ENCODE measurements around the gene STX10.
"Not testable (repeated sequence)": the region's sequence is repeated elsewhere in the genome, so short reads cannot be mapped to it uniquely, and the experiment has no call there.

STX10 gene

GRCh38 chr19:13150187-13150930, at the start of gene STX10, which contains the start of gene IER2:
Gene STX10, minus strand, starts transcription at chr19:13150375. Its CDS starts 202 bp downstream, at chr19:13150173.
Gene IER2, plus strand, starts transcription at chr19:13150411. Its CDS starts 2,776 bp downstream, at chr19:13153187.
- Mint-ChIP-seq H3K36me3 (peaks cover 77% of the 10 kb centered on the region), H3K9me3 (no peaks in the 10 kb centered on the region), H3K27ac (peak within 1 kb of the TSS; percentile 100), H3K4me1 (peaks cover 38% of the 10 kb centered on the region), H3K4me3 (peak within 1 kb of the TSS; percentile 98)
- DNase-seq (ENCODE audit: low spot score in 2 of 2) (peak; percentile 76 to 95), ATAC-seq (peak; percentile 66)

DNA sequence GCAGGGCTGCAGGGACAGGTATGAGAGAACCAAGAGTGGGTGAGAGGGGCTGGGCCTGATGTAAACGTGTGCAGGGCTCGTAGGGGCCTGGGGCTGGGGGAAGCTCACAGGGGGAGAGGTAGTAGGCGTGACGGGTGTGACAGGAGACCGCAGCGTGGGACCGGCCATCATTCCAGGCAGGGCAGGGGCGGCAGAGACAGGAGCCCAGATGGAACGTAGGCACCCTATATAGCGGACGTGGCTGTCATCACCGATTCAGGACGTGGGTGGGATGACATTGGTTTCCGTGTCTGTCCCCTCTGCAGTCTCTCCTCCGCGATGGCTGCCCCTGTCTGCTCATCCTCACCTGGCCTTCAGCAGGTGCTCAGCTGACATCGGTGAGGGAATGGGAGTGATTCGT, 48.5 kb upstream of the STX10 start:
- H3K27ac Mint-ChIP-seq, result no peak overlapping the region
- no peak overlapping the region for H3K4me3 Mint-ChIP-seq
- H3K9me3 Mint-ChIP-seq, result no peaks in the 10 kb centered on the region
- no peak for ATAC-seq
- no peak for DNase-seq (ENCODE audit: low spot score in 2 of 2)
- H3K36me3 Mint-ChIP-seq, result no peaks in the 10 kb centered on the region
- peaks cover 9% of the 10 kb centered on the region for H3K4me1 Mint-ChIP-seq

DNA sequence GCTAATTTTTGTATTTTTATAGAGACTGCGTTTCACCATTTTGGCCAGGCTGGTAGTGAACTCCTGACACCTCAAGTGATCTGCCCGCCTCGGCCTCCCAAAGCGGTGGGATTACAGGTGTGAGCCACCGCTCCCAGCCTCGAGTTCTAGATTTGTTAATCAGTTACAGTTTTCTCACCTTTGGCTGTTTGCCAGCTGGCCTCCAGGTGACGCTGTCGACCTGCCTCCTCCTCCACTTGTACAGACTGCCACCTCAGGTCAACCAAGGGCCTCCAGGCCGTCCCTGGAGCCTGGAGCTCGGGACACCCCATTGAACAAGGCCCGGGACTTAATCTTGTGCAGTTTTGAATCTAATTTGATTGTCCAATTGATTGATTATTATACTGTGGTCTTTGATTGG, 45.5 kb upstream of the STX10 start:
- peak; percentile 67 for ATAC-seq

DNA sequence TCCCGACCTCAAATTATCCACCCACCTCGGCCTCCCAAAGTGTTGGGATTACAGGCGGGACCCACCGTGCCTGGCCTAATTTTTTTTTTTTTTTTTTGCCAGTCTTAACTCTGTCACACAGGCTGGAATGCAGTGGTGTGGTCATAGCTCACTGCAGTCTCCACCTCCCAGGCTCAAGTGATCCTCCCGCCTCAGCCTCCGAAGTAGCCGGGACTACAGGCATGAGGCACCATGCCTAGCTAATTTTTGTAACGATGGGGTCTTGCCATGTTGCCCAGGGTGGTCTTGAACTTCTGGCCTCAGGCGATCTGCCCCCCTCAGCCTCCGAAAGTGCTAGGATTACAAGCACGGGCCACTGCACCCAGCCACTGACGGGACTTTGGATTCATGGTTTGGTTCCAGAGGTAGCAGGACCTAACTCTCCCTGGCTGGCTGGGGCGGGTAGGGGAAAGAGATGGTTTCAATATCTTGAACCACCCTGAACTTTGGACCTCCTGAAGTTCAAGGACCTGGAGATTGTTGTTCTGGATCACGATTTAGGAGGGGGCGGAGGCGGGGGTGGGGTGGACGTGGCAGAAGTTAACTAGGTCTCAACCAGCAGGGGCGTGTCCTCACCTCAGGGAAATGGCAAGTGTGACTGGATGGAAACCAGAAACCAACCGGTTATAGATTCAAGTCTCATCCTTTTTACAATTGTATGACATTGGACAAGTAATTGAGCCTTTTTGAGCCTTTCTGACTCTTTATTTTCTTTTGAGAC, 40.8 kb upstream of the STX10 start:
- Mint-ChIP-seq H3K4me3 (peak overlapping the region; percentile 36), H3K9me3 (no peaks in the 10 kb centered on the region), H3K36me3 (no peaks in the 10 kb centered on the region), H3K27ac (peak overlapping the region; percentile 61), H3K4me1 (peaks cover 30% of the 10 kb centered on the region)
- ATAC-seq, result peak; percentile 71
- DNase-seq (ENCODE audit: low spot score in 2 of 2), result no peak

More for the DNA sequence above, 45.5 kb upstream of the STX10 start:
- Mint-ChIP-seq H3K9me3 (no peaks in the 10 kb centered on the region), H3K36me3 (no peaks in the 10 kb centered on the region), H3K27ac (no peak overlapping the region), H3K4me1 (peaks cover 21% of the 10 kb centered on the region), H3K4me3 (no peak overlapping the region)
- DNase-seq (ENCODE audit: low spot score in 2 of 2), result peak in 1 of 2 donors; percentile 68

- Mint-ChIP-seq H3K27ac (peak overlapping the region; percentile 29), H3K4me1 (peaks cover 29% of the 10 kb centered on the region), H3K9me3 (no peaks in the 10 kb centered on the region), H3K36me3 (no peaks in the 10 kb centered on the region), H3K4me3 (no peak overlapping the region)
- no peak for ATAC-seq
- DNase-seq (ENCODE audit: low spot score in 2 of 2), result no peak
Observed at GRCh38 chr19:13189600-13189999, 39.4 kb upstream of the STX10 start.

GRCh38 chr19:13187419-13187818, 37.2 kb upstream of the STX10 start:
- peak overlapping the region; percentile 72 for H3K27ac Mint-ChIP-seq
- no peak for DNase-seq (ENCODE audit: low spot score in 2 of 2)
- ATAC-seq, result no peak
- H3K9me3 Mint-ChIP-seq, result no peaks in the 10 kb centered on the region
- peaks cover 24% of the 10 kb centered on the region for H3K4me1 Mint-ChIP-seq
- H3K4me3 Mint-ChIP-seq, result no peak overlapping the region
- H3K36me3 Mint-ChIP-seq, result no peaks in the 10 kb centered on the region

DNA sequence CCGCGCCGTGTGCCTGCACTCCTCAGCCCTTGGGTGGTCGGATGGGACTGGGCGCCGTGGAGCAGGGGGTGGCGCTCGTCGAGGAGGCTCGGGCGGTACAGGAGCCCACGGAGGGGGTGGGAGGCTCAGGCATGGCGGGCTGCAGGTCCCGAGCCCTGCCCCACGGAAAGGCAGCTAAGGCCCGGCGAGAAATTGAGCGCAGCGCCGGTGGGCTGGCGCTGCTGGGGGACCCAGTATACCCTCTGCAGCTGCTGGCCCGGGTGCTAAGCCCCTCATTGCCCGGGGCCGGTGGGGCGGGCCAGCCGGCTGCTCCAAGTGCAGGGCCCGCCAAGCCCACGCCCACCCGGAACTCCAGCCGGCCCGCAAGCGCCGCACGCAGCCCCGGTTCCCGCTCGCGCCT, 36.5 kb upstream of the STX10 start:
- not testable (repeated sequence) for H3K9me3 Mint-ChIP-seq; H3K27ac Mint-ChIP-seq; H3K4me3 Mint-ChIP-seq; DNase-seq (ENCODE audit: low spot score in 2 of 2); H3K36me3 Mint-ChIP-seq; ATAC-seq
- peaks cover 30% of the 10 kb centered on the region for H3K4me1 Mint-ChIP-seq

DNA sequence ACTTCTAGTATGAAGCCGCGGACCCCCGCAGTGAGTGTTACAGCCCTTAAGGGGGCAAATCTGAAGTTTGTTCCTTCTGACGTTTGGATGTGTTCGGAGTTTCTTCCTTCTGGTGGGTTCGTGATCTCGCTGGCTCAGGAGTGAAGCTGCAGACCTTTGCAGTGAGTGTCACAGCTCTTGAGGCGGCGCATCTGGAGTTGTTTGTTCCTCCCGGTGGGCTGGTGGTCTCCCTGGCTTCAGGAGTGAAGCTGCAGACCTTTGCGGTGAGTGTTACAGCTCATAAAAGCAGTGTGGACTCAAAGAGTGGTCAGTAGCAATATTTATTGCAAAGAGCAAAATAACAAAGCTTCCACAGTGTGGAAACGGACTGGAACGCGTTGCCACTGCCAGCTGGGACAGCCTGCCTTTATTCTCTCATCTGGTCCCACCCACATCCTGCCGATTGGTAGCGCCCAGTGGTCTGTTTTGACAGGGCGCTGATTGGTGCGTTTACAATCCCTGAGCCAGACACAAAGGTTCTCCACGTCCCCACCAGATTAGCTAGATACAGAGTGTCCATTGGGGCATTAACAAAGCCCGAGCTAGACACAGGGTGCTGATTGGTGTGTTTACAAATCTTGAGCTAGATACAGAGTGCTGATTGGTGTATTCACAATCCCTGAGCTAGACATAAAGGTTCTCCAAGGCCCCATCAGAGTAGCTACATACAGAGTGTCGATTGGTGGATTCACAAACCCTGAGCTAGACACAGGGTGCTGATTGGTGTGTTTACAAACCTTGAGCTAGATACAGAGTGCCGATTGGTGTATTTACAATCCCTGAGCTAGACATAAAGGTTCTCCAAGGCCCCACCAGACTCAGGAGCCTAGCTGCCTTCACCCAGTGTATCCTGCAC, 35.8 kb upstream of the STX10 start:
- not testable (repeated sequence) for H3K9me3 Mint-ChIP-seq; DNase-seq (ENCODE audit: low spot score in 2 of 2); H3K27ac Mint-ChIP-seq; H3K36me3 Mint-ChIP-seq; H3K4me3 Mint-ChIP-seq; ATAC-seq
- peaks cover 28% of the 10 kb centered on the region for H3K4me1 Mint-ChIP-seq

- ATAC-seq; H3K4me3 Mint-ChIP-seq; H3K9me3 Mint-ChIP-seq; H3K27ac Mint-ChIP-seq; H3K36me3 Mint-ChIP-seq; DNase-seq (ENCODE audit: low spot score in 2 of 2): not testable (repeated sequence)
- H3K4me1 Mint-ChIP-seq, result peaks cover 35% of the 10 kb centered on the region
Observed at GRCh38 chr19:13184926-13185325, 34.8 kb upstream of the STX10 start.

DNA sequence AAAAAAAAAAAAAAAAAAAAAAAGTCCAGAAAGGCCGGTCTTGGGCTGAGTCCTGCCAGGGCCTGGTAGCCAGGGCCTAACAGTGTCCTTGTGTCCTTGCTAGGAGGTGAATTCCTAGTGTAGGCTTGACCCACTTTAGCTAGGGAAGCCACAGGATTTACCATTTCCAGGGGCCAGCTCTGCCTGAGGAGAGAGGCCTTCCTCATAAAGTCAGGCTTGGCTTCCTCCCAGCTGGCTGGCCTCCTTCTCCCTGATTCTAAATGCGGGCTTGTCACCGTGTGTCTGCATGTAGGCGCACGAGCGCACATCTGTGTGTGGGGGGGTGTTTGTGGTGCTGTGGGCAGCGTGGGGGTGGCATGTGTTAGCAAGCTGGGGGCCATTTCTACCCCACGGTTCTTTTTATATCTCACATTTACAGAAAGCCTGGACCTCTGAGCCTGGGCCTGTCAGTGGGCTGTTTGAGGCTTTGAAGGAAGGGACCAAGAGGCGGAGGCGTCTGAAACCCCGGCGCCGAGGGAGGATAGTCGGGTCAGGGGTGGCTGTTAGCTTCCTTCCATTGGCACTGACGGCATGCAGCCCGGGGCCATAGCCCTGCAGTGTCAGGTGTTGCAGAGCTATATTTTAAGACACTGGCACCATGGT, 31.7 kb upstream of the STX10 start:
- DNase-seq (ENCODE audit: low spot score in 2 of 2), result peak; percentile 31 to 71
- peak; percentile 94 for ATAC-seq
- no peaks in the 10 kb centered on the region for H3K36me3 Mint-ChIP-seq
- H3K4me3 Mint-ChIP-seq, result peak overlapping the region; percentile 62
- peak overlapping the region; percentile 85 for H3K27ac Mint-ChIP-seq
- H3K9me3 Mint-ChIP-seq, result no peaks in the 10 kb centered on the region
- H3K4me1 Mint-ChIP-seq, result peaks cover 29% of the 10 kb centered on the region

DNA sequence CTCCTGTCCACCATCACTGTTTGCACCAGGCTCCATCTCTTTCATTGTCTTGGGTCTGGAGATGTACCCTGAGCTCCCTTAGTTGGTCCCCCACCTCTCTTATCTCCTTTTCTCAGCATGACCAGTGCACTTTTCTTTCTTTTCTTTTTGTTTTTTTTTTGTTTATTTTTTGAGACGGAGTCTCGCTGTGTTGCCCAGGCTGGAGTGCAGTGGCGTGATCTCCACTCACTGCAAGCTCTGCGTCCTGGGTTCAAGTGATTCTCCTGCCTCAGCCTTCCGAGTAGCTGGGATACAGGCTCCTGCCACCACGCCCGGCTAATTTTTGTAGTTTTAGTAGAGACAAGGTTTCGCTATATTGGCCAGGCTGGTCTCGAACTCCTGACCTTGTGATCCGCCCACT, 28.1 kb upstream of the STX10 start:
- ATAC-seq, result not testable (repeated sequence)

GRCh38 chr19:13177584-13177983, 27.4 kb upstream of the STX10 start:
- H3K36me3 Mint-ChIP-seq; H3K27ac Mint-ChIP-seq; DNase-seq (ENCODE audit: low spot score in 2 of 2); ATAC-seq; H3K9me3 Mint-ChIP-seq; H3K4me3 Mint-ChIP-seq: not testable (repeated sequence)
- H3K4me1 Mint-ChIP-seq, result peaks cover 29% of the 10 kb centered on the region

More for the DNA sequence above, 28.1 kb upstream of the STX10 start:
- not testable (repeated sequence) for DNase-seq (ENCODE audit: low spot score in 2 of 2); H3K36me3 Mint-ChIP-seq; H3K9me3 Mint-ChIP-seq; H3K4me3 Mint-ChIP-seq; H3K27ac Mint-ChIP-seq
- H3K4me1 Mint-ChIP-seq, result peaks cover 22% of the 10 kb centered on the region

GRCh38 chr19:13176345-13176744, 26.2 kb upstream of the STX10 start:
- ATAC-seq (no peak), DNase-seq (ENCODE audit: low spot score in 2 of 2) (no peak)
- H3K36me3 Mint-ChIP-seq, result peaks cover 7% of the 10 kb centered on the region
- H3K9me3 Mint-ChIP-seq, result no peaks in the 10 kb centered on the region
- no peak overlapping the region for H3K27ac Mint-ChIP-seq
- no peak overlapping the region for H3K4me3 Mint-ChIP-seq
- H3K4me1 Mint-ChIP-seq, result peaks cover 33% of the 10 kb centered on the region

- Mint-ChIP-seq H3K27ac (peak overlapping the region; percentile 98), H3K9me3 (no peaks in the 10 kb centered on the region), H3K4me1 (peaks cover 47% of the 10 kb centered on the region), H3K4me3 (peak overlapping the region; percentile 81), H3K36me3 (peaks cover 7% of the 10 kb centered on the region)
- no peak for ATAC-seq
- DNase-seq (ENCODE audit: low spot score in 2 of 2), result no peak
Observed at GRCh38 chr19:13173139-13173737, 23.1 kb upstream of the STX10 start.
